Progenitor cell of endocrine pancreas (in vitro differentiated cells): ENCODE measurements around the gene C3AR1. TPM values are rescaled to one million over a fixed set of nuclear protein-coding genes. Genes with fewer than 3 reads are reported as not detected.

Source experiments
- DNase-seq: peaks from one replicate; pipeline ENCODE4 v3.0.0; 2021; ENCODE audit warnings: low spot score; ENCODE audit not compliant: unreplicated experiment
- H3K27ac Mint-ChIP-seq: 2 replicates; pipeline ENCODE4 v1.8.0; 2021; ENCODE audit warnings: mild to moderate bottlenecking, moderate library complexity, mixed read lengths
- H3K27me3 Mint-ChIP-seq: 2 replicates; pipeline ENCODE4 v1.8.0; 2021; ENCODE audit warnings: mixed read lengths
- H3K36me3 Mint-ChIP-seq: 2 replicates; pipeline ENCODE4 v1.8.0; 2022; ENCODE audit warnings: mixed read lengths; ENCODE audit not compliant: insufficient read depth
- H3K4me1 Mint-ChIP-seq: 2 replicates; pipeline ENCODE4 v1.8.0; 2021; ENCODE audit warnings: low read depth, mixed read lengths
- H3K4me3 Mint-ChIP-seq: 2 replicates; pipeline ENCODE4 v1.8.0; 2021; ENCODE audit warnings: low read depth, mild to moderate bottlenecking, moderate library complexity, mixed read lengths
- H3K9me3 Mint-ChIP-seq: 2 replicates; pipeline ENCODE4 v1.8.0; 2021; ENCODE audit warnings: low read depth, mixed read lengths
- CTCF ChIP-seq: fragments of 200-600 bp; sonication (generic); IDR thresholded peaks from one replicate; pipeline ENCODE4 v1.5.0; 2021; ENCODE audit warnings: antibody characterized with exemption, mild to moderate bottlenecking; ENCODE audit not compliant: unreplicated experiment
- total RNA-seq: library from RNA; stranded (reverse); gene quantifications from 2 replicates; pipeline ENCODE4 v1.2.1, GENCODE V29; 2021

Gene C3AR1
- total RNA-seq, 1 donor from 2014 or later: not detected

GRCh38 chr12:8014836-8015235 lies 51.3 kb downstream of the C3AR1 start:
- Mint-ChIP-seq H3K36me3 (no peaks in the 10 kb centered on the region), H3K27ac (no peak overlapping the region), H3K4me3 (no peak overlapping the region), H3K4me1 (peaks cover 3% of the 10 kb centered on the region), H3K9me3 (no peaks in the 10 kb centered on the region), H3K27me3 (peaks cover 42% of the 10 kb centered on the region)
- TF ChIP-seq CTCF: no peak
- no peak for DNase-seq

- no peak overlapping the region for H3K4me3 Mint-ChIP-seq
- no peaks in the 10 kb centered on the region for H3K36me3 Mint-ChIP-seq
- H3K9me3 Mint-ChIP-seq: no peaks in the 10 kb centered on the region
- DNase-seq: no peak
- H3K27me3 Mint-ChIP-seq: peaks cover 27% of the 10 kb centered on the region
- H3K27ac Mint-ChIP-seq: no peak overlapping the region
- no peak for TF ChIP-seq CTCF
- H3K4me1 Mint-ChIP-seq: no peaks in the 10 kb centered on the region
Observed at GRCh38 chr12:8012651-8013309, 53.4 kb downstream of the C3AR1 start.

- DNase-seq: no peak
- H3K27ac Mint-ChIP-seq: no peak overlapping the region
Observed at GRCh38 chr12:8011331-8011730, 54.8 kb downstream of the C3AR1 start.

More at GRCh38 chr12:8011331-8011730, 54.8 kb downstream of the C3AR1 start:
- H3K27me3 Mint-ChIP-seq: peaks cover 17% of the 10 kb centered on the region
- TF ChIP-seq CTCF: no peak
- H3K36me3 Mint-ChIP-seq: no peaks in the 10 kb centered on the region
- H3K9me3 Mint-ChIP-seq: no peaks in the 10 kb centered on the region
- H3K4me3 Mint-ChIP-seq: no peak overlapping the region
- no peaks in the 10 kb centered on the region for H3K4me1 Mint-ChIP-seq

Other genes starting within 250 kb of the C3AR1 start
- gene SLC2A14, start 193.4 kb downstream of the C3AR1 start, total RNA-seq: 14.5 and 18.6 TPM in 2 replicates
- 21.7 and 34.8 TPM in 2 replicates for gene SLC2A3, start 130.2 kb downstream of the C3AR1 start, total RNA-seq
- 20.0 and 20.8 TPM in 2 replicates for gene FOXJ2, start 33.6 kb downstream of the C3AR1 start, total RNA-seq
- gene NECAP1, start 15.9 kb upstream of the C3AR1 start, total RNA-seq: 39.2 and 43.2 TPM in 2 replicates
- 0.36 and 1.0 TPM in 2 replicates for gene CLEC4A, start 57.3 kb upstream of the C3AR1 start, total RNA-seq
- not detected in 2 replicates for gene ZNF705A, start 90.7 kb upstream of the C3AR1 start, total RNA-seq
- gene FAM90A1, start 161.3 kb upstream of the C3AR1 start, total RNA-seq: 0.22 TPM in 1 of 2 replicates, not detected in the other